Sigmoid colon (tissue), 4 donors: ENCODE measurements around the gene ERVMER34-1.

Experiments
- EP300 ChIP-seq, 4 donors: sonication (generic); formaldehyde crosslinking; IDR thresholded peaks; one replicate each; pipeline ENCODE4 v1.6.1; 2017; ENCODE audit warnings: antibody characterized with exemption in 4 of 4
- POLR2A ChIP-seq, 2 donors: fragments of 450-650 bp; IDR thresholded peaks; one replicate each; pipeline ENCODE4 v1.6.1; 2016; ENCODE audit warnings: antibody characterized with exemption in 2 of 2, mild to moderate bottlenecking in 2 of 2, moderate library complexity in 2 of 2

DNA sequence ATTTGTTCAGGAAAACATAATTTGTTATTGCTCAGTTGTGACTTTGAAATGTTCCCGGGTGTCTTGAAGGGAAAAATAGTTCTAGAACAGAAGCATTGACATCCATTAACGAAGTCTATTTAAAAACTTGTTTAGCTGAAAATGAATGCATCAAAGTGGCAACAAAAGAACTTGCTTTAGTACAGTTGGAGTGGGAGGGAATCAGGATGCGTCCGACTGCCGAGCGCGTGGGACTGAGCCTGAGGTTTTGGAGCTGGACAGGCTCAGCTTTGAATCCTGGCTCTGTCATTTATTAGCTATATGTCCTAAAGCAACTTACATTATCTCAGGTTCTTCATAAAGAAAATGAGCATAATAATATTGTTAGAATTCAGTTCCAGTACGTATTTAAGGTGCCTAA lies 9.0 kb upstream of the ERVMER34-1 start:
- TF ChIP-seq POLR2A (IDR thresholded peaks at IDR 0.05) (no peak), EP300 (IDR thresholded peaks at IDR 0.05) (no peak)
